Calu3 (cell line): ENCODE measurements around the gene FSTL5. TPM values are rescaled to one million over a fixed set of nuclear protein-coding genes. Genes with fewer than 3 reads are reported as not detected.

Experiments used
- BruUV-seq: library from RNA; stranded (reverse); fragments of 400-500 nt; replicated peaks from 2 replicates; lab custom pipeline; 2021; lab: Mats Ljungman, UMichigan
- CTCF ChIA-PET: fragments of 300-600 bp; sonication (Branson Sonifier 250); formaldehyde crosslinking; loops from one replicate; lab custom pipeline; 2022; ENCODE audit warnings: antibody characterized with exemption; lab: Charles Lee
- DNase-seq: peaks from one replicate; pipeline ENCODE4 v3.0.0; 2022
- H3K27ac Mint-ChIP-seq: one replicate; pipeline ENCODE4 v1.8.0; 2022; ENCODE audit warnings: mixed read lengths; ENCODE audit not compliant: unreplicated experiment
- H3K27me3 Mint-ChIP-seq: one replicate; pipeline ENCODE4 v1.8.0; 2022; ENCODE audit warnings: mixed read lengths; ENCODE audit not compliant: unreplicated experiment
- H3K36me3 Mint-ChIP-seq: one replicate; pipeline ENCODE4 v1.8.0; 2022; ENCODE audit warnings: mild to moderate bottlenecking, moderate library complexity, mixed read lengths; ENCODE audit not compliant: insufficient read depth, unreplicated experiment
- H3K4me1 Mint-ChIP-seq: one replicate; pipeline ENCODE4 v1.8.0; 2022; ENCODE audit warnings: mild to moderate bottlenecking, low read depth, mixed read lengths; ENCODE audit not compliant: unreplicated experiment
- H3K4me3 Mint-ChIP-seq: one replicate; pipeline ENCODE4 v1.8.0; 2022; ENCODE audit warnings: mild to moderate bottlenecking, low read depth, moderate library complexity, mixed read lengths; ENCODE audit not compliant: unreplicated experiment
- H3K9me3 Mint-ChIP-seq: one replicate; pipeline ENCODE4 v1.8.0; 2022; ENCODE audit warnings: low read depth, mixed read lengths; ENCODE audit not compliant: unreplicated experiment
- CTCF ChIP-seq: fragments of 200-600 bp; IDR thresholded peaks from one replicate; pipeline ENCODE4 v1.8.0; 2022; ENCODE audit warnings: antibody characterized with exemption; ENCODE audit not compliant: unreplicated experiment
- intact Hi-C: fragments of 100-400 bp; cut with micrococcal nuclease; formaldehyde crosslinking; loops from one replicate; pipeline ENCODE4 v1.10.0; 2022; ENCODE audit not compliant: unreplicated experiment
- total RNA-seq: library from RNA; stranded (reverse); gene quantifications from 2 replicates; pipeline ENCODE4 v1.2.3, GENCODE V29; 2022

FSTL5 gene
- total RNA-seq, 1 experiment from 2014 or later = not detected

- Mint-ChIP-seq H3K27ac (no peak overlapping the region), H3K27me3 (no peaks in the 10 kb centered on the region), H3K4me3 (no peak overlapping the region), H3K9me3 (no peaks in the 10 kb centered on the region), H3K36me3 (no peaks in the 10 kb centered on the region), H3K4me1 (no peaks in the 10 kb centered on the region)
- DNase-seq = no peak
- BruUV-seq = no TSS peak
- TF ChIP-seq CTCF = no peak
- intact Hi-C loops = no loop called here
- CTCF ChIA-PET = no interaction called here
Observed at GRCh38 chr4:161655148-161655547, 508.7 kb downstream of the FSTL5 start.

- no peaks in the 10 kb centered on the region for H3K9me3 Mint-ChIP-seq
- intact Hi-C loops = no loop called here
- DNase-seq = no peak
- H3K36me3 Mint-ChIP-seq = no peaks in the 10 kb centered on the region
- no peak for TF ChIP-seq CTCF
- no peak overlapping the region for H3K27ac Mint-ChIP-seq
- H3K4me1 Mint-ChIP-seq = no peaks in the 10 kb centered on the region
- no peak overlapping the region for H3K4me3 Mint-ChIP-seq
- H3K27me3 Mint-ChIP-seq = no peaks in the 10 kb centered on the region
- CTCF ChIA-PET = no interaction called here
- BruUV-seq = no TSS peak
Observed at GRCh38 chr4:161653697-161654096, 510.1 kb downstream of the FSTL5 start.

GRCh38 chr4:161651586-161651985 lies 512.2 kb downstream of the FSTL5 start:
- CTCF ChIA-PET = no interaction called here
- no peaks in the 10 kb centered on the region for H3K27me3 Mint-ChIP-seq
- H3K4me3 Mint-ChIP-seq = no peak overlapping the region
- no peaks in the 10 kb centered on the region for H3K4me1 Mint-ChIP-seq
- H3K36me3 Mint-ChIP-seq = no peaks in the 10 kb centered on the region
- BruUV-seq = no TSS peak
- no peak for DNase-seq
- H3K27ac Mint-ChIP-seq = no peak overlapping the region
- H3K9me3 Mint-ChIP-seq = no peaks in the 10 kb centered on the region
- TF ChIP-seq CTCF = no peak
- intact Hi-C loops = no loop called here

GRCh38 chr4:161650812-161651211 lies 513.0 kb downstream of the FSTL5 start:
- Mint-ChIP-seq H3K4me3 (no peak overlapping the region), H3K36me3 (no peaks in the 10 kb centered on the region), H3K27ac (no peak overlapping the region), H3K4me1 (no peaks in the 10 kb centered on the region), H3K9me3 (no peaks in the 10 kb centered on the region), H3K27me3 (no peaks in the 10 kb centered on the region)
- DNase-seq = no peak
- TF ChIP-seq CTCF = no peak
- CTCF ChIA-PET = no interaction called here
- BruUV-seq = no TSS peak
- intact Hi-C loops = no loop called here
